Measurements from ENCODE around the gene SORCS2.

SORCS2 gene

DNA sequence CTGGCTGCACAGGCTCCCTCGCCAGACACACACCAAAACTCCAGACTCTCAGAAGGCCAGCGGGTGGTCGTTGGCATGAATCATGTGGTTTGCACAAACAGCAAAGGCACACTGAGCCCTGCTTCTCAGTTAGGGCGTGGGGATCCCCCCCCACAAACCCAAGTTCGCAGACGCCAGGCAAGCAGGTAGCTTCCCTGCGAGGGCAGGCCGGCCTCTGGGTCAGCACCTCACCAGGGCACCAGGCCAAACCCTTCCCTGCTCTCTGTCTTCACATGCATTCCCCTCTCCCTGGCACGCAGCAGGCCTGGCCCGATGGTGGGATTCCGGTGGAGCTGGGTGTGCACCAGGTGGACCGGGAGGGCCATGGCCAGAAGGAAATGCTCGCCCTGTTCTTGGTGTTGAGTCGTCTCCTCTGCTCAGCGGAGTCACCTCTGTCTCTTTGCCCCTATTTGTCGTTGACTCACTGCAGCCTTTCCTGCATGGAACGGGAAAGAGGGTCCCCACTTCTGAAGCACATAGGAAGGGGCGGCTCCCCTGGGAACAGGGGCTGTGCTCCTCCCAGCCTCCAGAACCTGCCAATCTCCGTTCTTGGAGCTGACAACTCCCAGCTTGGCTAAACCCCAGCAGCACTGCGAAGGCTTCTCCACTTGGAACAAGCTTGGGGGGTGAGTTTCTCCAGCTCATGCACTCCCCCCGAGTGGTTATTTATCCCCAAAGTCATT is 51.4 kb downstream of the SORCS2 start:
- Histone ChIP-seq H3K27ac (no peak overlapping the region), H3K4me3 (no peak overlapping the region)
- TF ChIP-seq, protein P1, sequence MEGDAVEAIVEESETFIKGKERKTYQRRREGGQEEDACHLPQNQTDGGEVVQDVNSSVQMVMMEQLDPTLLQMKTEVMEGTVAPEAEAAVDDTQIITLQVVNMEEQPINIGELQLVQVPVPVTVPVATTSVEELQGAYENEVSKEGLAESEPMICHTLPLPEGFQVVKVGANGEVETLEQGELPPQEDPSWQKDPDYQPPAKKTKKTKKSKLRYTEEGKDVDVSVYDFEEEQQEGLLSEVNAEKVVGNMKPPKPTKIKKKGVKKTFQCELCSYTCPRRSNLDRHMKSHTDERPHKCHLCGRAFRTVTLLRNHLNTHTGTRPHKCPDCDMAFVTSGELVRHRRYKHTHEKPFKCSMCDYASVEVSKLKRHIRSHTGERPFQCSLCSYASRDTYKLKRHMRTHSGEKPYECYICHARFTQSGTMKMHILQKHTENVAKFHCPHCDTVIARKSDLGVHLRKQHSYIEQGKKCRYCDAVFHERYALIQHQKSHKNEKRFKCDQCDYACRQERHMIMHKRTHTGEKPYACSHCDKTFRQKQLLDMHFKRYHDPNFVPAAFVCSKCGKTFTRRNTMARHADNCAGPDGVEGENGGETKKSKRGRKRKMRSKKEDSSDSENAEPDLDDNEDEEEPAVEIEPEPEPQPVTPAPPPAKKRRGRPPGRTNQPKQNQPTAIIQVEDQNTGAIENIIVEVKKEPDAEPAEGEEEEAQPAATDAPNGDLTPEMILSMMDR (IDR thresholded peaks at IDR 0.05), result no peak
- DNase-seq (ENCODE audit: low spot score), result no peak

DNA sequence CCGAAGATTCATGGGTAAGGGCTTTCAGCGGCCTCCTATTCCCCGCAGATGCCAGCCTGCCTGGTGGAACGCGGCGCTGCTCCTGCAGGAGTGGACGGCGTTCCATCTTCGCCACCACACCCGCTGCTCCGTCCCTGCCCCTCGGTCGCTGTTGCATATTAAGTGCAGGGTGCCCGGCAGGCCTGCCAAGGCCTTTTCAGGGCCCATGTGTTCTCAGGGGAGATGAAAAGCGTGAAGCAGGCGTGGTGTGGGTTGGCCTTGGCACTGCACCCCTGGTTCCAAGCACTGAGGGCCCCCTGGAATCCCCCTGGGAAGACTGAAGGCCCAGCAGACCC is 52.0 kb downstream of the SORCS2 start:
- DNase-seq (ENCODE audit: low spot score), result no peak
- TF ChIP-seq, protein P1 (IDR thresholded peaks at IDR 0.05), result no peak
- Histone ChIP-seq H3K4me3 (no peak overlapping the region), H3K27ac (no peak overlapping the region)

DNA sequence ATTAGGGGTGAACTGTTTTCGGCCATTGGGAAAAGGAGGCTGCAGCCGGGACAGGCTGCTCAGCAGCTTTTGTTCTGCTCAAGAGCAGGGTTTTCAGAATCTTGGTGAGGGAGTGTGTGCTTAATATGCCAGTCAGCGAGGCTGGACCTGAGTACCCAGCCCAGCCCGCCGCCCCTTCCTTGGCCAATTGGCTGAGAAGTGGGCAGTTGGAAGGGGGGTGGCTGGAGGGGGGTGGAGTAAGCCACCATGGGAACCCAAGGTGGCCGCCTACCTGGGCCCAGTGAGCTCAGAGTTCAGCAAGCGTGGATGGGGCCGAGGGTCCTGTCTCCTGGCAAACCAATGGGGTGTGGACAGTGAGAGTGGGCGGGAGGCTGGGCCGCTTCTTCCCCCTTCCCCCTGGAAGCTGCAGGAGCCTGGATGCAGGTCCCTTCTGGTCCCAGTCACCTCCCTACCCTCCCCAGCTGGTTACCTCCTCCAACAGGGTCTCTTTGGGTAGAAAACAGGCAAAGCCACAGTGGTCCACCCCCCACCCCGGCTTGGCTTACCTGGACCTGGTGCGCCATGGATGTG is 52.5 kb downstream of the SORCS2 start:
- TF ChIP-seq, protein P1 (IDR thresholded peaks at IDR 0.05), result no peak
- Histone ChIP-seq H3K27ac (no peak overlapping the region), H3K4me3 (no peak overlapping the region)
- no peak for DNase-seq (ENCODE audit: low spot score)

DNA sequence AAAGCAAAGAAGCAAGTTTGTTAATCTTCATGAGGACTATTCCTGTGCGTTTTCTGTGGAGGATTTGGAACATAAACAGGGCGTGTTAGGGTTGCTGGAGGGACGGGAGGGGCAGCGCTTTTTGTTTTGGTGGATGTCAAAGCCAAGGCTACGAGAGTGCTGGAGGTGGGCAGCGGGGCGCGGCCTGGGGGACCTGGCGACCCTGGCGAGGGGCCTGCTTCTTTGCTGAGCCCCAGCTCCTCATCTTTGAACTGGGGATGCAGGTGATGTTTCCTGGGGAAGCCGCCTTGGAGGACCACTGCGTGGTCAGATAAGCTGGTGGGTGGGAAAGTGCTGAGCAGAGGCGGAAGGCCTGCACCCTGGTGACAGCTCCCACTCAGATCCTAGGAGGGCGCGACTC is 55.2 kb downstream of the SORCS2 start:
- no peak overlapping the region for H3K4me3 ChIP-seq
- no peak overlapping the region for H3K27ac ChIP-seq
- TF ChIP-seq, protein P1 (IDR thresholded peaks at IDR 0.05), result no peak
- DNase-seq (ENCODE audit: low spot score), result no peak

DNA sequence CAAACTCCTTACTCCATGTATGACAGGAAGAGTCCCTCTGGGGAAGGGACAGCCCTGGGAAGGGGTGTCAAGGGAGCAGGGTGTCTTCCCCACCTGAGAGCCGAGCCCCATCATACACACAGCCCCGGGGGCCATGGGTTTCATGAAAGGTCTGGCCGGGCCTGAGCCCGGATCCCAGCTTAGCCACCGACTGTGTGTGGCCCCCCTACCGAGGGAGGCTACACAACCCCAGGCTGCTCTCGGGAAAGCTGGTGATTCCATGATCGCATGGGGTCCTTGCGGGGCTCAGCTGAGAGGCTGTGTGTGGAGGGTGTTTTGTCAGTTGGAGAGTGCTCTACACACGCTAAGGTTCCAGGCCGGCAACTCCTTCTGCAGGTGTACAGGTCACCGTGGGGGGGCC is 55.6 kb downstream of the SORCS2 start:
- DNase-seq (ENCODE audit: low spot score), result no peak
- no peak overlapping the region for H3K27ac ChIP-seq
- TF ChIP-seq, protein P1 (IDR thresholded peaks at IDR 0.05), result no peak
- no peak overlapping the region for H3K4me3 ChIP-seq

DNA sequence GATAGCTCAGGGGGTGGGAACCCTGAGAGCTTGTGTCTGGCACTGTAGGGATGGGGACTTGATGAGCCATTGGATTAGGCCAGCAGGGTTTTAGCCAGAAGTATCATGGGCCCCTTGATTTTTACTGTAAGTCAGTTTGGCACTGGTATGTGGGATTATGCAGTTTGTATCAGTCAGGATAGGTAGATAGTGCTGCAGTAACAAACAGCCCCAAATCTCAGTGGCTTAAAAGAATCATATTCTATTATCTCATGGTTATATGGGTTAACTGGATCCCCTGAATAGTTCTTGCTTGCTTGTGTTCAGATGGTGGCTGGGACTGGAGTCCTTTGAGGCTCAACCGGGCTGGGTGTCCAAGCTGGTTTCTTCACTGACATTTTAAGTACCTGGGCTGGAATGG is 56.5 kb downstream of the SORCS2 start:
- DNase-seq (ENCODE audit: low spot score), result no peak
- no peak overlapping the region for H3K4me3 ChIP-seq
- TF ChIP-seq, protein P1 (IDR thresholded peaks at IDR 0.05), result no peak
- H3K27ac ChIP-seq, result no peak overlapping the region

DNA sequence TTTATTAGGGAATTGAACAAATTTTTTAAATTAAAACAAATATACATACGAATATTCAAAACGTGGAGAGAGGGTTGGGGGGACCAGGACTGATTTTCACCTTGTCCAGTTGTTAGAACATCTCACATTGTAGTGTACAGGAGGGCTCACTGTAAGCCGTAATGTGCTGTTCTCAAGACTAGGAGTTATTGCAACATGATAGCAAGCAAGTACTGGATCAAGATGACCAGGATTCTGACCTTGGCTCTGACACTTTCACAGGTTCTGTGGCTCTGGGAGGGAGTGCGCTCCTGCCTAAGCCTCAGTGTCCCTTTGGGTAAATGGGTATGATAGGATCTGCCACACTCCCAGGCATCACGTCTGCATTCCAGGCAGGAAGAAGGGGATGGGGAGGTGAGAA is 59.0 kb downstream of the SORCS2 start:
- DNase-seq (ENCODE audit: low spot score), result no peak
- Histone ChIP-seq H3K27ac (no peak overlapping the region), H3K4me3 (no peak overlapping the region)
- TF ChIP-seq, protein P1 (IDR thresholded peaks at IDR 0.05), result no peak
